Stimulated activated naive CD8-positive, alpha-beta T cell treated with anti-CD3 and anti-CD28 coated beads, Interleukin-15, Interleukin-2, amounts not matched to agents 100 ng/mL and 50 ng/mL, for 24 hours (primary cell): ENCODE measurements around the gene ACAP1.

ENCODE experiments used
- H3K27ac Mint-ChIP-seq: one replicate; pipeline ENCODE4 v1.8.0; 2021; ENCODE audit warnings: mild to moderate bottlenecking, mixed read lengths
- H3K27me3 Mint-ChIP-seq: one replicate; pipeline ENCODE4 v1.8.0; 2021; ENCODE audit warnings: mixed read lengths
- H3K36me3 Mint-ChIP-seq: one replicate; pipeline ENCODE4 v1.8.0; 2021; ENCODE audit warnings: low read depth, mixed read lengths
- H3K4me1 Mint-ChIP-seq: one replicate; pipeline ENCODE4 v1.8.0; 2021; ENCODE audit warnings: low read depth, mixed read lengths
- H3K4me3 Mint-ChIP-seq: one replicate; pipeline ENCODE4 v1.8.0; 2021; ENCODE audit warnings: mild to moderate bottlenecking, mixed read lengths
- H3K9me3 Mint-ChIP-seq: one replicate; pipeline ENCODE4 v1.8.0; 2021; ENCODE audit warnings: mixed read lengths

Gene ACAP1, protein sequence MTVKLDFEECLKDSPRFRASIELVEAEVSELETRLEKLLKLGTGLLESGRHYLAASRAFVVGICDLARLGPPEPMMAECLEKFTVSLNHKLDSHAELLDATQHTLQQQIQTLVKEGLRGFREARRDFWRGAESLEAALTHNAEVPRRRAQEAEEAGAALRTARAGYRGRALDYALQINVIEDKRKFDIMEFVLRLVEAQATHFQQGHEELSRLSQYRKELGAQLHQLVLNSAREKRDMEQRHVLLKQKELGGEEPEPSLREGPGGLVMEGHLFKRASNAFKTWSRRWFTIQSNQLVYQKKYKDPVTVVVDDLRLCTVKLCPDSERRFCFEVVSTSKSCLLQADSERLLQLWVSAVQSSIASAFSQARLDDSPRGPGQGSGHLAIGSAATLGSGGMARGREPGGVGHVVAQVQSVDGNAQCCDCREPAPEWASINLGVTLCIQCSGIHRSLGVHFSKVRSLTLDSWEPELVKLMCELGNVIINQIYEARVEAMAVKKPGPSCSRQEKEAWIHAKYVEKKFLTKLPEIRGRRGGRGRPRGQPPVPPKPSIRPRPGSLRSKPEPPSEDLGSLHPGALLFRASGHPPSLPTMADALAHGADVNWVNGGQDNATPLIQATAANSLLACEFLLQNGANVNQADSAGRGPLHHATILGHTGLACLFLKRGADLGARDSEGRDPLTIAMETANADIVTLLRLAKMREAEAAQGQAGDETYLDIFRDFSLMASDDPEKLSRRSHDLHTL

DNA sequence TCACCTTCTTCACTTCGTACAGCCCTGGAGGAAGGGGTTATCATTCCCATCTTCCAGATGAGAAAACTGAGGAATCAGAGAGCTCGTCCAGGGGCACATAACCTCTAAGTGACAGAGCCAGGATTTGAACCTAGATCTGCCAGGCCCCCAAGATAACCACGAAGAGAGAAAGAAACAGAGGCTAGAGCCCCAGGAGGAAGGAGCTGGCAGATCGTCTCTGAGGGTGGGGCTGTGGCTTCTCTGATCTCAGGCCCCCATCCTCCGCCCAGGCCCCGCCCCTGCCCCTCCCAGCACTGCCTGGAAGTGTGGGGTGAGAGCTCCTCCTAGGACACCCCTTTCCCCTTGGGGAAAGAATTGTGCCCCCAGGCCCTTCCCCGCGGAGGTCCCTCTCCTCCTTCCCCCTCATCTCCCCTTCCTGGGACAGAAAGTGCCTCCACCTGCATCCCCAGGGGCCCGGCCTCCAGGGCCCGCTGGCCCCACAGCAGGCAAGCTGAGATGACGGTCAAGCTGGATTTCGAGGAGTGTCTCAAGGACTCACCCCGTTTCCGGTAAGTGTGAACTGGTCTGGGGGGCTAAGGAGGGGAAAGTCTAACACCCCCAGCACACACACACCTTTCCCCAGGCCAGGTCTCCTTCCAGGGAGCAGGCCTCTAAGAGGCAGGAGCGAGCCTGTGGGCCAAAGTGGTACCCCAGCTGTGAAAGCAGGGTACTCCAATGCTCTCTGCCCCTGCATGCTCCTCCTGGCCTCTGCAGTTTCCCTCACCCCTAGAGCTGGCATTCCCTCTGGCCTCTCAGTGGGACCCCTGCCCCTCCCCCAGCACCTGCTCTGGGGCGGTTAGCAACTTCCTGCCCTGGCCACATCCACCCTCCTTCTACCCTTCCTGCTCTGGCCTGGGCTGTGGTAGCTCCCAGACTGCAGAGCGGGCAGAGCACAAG, at the start of gene ACAP1:
ACAP1 (plus strand) TSS at position 290 of the 936 bp plus-strand sequence; CDS start at position 496, 206 bp downstream.
- Mint-ChIP-seq H3K4me3 (peak within 1 kb of the TSS; percentile 93), H3K4me1 (peaks cover 55% of the 10 kb centered on the region), H3K27ac (peak within 1 kb of the TSS; percentile 94), H3K27me3 (no peaks in the 10 kb centered on the region), H3K36me3 (peaks cover 26% of the 10 kb centered on the region), H3K9me3 (no peaks in the 10 kb centered on the region)

DNA sequence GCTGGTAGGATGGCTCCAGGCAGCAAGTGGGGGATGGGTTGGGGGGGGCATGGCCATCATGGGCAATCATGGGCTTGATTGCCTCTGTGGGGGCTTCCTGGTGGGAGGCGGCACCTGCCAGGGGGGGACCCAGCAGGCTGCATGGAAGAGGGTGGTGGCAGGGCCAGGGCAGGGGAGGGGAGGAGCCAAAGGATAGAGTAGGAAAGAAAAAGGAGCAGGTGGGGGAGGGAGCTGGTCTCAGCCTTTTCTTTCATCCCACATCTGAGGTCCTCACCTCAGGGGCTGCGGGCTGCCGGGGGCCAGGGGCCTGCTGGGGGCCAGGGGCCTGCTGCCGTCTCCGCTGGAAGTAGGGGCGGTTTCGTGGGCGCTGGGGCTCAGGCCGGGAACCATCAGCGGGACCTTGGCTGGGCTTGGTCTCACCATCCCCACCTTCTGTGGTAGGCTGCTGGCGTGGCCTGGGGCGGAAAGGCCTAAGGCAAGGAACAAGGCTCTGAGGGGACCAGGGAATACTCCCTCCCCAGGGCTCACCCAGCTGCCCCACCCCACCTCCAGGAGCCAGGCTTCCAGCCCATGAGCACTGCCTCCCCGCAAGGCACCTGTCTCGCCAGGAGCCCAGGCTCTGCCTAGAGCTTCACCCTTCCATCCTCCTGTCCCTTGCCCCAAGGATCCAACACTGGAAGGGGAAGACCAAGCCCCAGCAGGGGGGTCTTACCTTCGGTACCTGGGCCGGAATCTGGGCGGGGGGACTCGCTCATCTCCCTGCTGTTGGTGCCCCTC, 46.9 kb upstream of the ACAP1 start:
- H3K9me3 Mint-ChIP-seq = no peaks in the 10 kb centered on the region
- H3K27ac Mint-ChIP-seq = no peak overlapping the region
- peaks cover 6% of the 10 kb centered on the region for H3K4me1 Mint-ChIP-seq
- H3K4me3 Mint-ChIP-seq = no peak overlapping the region
- peaks cover 22% of the 10 kb centered on the region for H3K27me3 Mint-ChIP-seq
- no peaks in the 10 kb centered on the region for H3K36me3 Mint-ChIP-seq

DNA sequence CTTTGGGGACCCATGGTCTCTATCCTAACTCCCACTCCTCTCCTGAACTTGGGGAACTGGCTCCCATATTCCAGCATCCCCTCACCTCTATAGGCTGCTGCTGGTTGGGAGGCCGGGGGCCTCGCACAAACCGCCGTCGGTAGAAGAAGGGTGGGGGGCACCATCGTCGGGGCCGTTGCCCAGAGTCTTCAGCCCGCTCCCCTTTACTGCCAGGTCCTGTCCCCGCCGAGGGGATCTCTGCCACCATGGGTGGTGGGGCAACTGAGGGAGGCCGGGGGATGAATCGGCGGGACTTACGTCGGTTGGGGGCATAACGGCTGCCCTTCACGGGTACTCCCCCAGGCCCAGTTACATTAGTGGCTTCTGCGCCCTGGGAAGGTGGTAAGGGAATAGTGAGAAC, 46.2 kb upstream of the ACAP1 start:
- no peak overlapping the region for H3K4me3 Mint-ChIP-seq
- no peaks in the 10 kb centered on the region for H3K9me3 Mint-ChIP-seq
- peaks cover 10% of the 10 kb centered on the region for H3K4me1 Mint-ChIP-seq
- no peak overlapping the region for H3K27ac Mint-ChIP-seq
- H3K36me3 Mint-ChIP-seq = no peaks in the 10 kb centered on the region
- H3K27me3 Mint-ChIP-seq = peaks cover 26% of the 10 kb centered on the region

DNA sequence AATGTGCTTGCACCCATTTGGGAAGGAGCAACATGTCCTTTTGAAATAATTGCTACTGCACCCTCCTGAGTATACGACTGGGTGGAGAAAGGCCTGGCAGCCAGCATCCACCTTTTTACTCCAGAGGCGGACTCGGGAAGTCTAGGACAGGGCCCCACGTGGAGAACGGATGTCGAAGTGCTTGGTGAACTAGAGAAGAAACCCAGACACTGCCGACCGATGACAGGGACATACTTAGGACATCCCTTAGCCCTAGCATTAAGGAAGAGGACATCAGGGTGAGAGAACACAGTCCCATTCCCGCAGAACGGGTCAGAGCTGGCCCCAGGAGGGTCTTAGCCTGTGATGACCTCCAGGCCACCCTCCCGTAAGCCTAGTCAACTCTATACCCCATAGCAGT, 45.6 kb upstream of the ACAP1 start:
- H3K4me1 Mint-ChIP-seq = peaks cover 14% of the 10 kb centered on the region
- no peaks in the 10 kb centered on the region for H3K9me3 Mint-ChIP-seq
- no peaks in the 10 kb centered on the region for H3K36me3 Mint-ChIP-seq
- no peak overlapping the region for H3K27ac Mint-ChIP-seq
- peaks cover 30% of the 10 kb centered on the region for H3K27me3 Mint-ChIP-seq
- H3K4me3 Mint-ChIP-seq = no peak overlapping the region

DNA sequence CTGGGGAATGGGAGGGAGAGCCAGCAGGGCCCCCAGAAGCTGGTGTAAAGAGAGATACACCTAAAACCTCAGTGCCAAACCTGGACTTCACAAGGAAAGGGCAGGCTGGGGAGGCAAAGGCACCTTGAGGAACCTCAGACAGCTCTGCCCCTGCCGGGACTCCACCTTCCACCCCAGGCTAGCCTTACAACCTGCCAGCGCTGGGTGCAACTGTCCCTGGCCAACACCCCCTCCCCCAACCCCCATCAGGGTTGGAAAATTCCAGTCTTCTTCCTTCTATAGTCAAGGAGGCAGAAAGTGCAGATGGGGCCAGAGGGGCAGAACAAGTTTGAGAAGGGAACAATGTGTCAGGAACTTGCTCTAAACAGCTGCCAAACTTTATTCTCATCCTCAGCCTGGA, 44.1 kb upstream of the ACAP1 start:
- H3K27ac Mint-ChIP-seq = no peak overlapping the region
- H3K4me1 Mint-ChIP-seq = peaks cover 25% of the 10 kb centered on the region
- no peaks in the 10 kb centered on the region for H3K9me3 Mint-ChIP-seq
- H3K27me3 Mint-ChIP-seq = peaks cover 35% of the 10 kb centered on the region
- no peaks in the 10 kb centered on the region for H3K36me3 Mint-ChIP-seq
- H3K4me3 Mint-ChIP-seq = no peak overlapping the region

DNA sequence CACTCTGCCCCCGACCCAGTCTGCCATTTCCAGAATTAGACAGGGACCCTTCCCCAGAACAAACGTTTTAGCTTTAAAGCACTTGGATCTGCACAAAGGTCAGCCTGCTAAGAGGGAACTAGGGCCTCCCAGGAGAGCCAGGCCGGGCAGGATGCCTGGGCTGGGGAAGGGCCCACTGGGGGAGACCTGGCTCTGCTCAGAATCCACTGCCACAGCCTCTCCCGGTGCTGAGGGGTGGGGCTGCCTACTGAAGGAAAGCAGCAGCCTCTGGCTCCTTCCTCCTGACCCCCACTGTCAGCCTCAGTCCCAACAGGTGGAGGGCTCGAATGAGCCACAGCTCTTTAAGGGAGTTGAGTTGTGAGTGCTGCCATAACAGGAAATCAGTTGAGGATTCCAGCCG, 43.6 kb upstream of the ACAP1 start:
- Mint-ChIP-seq H3K27ac (no peak overlapping the region), H3K27me3 (peaks cover 35% of the 10 kb centered on the region), H3K36me3 (no peaks in the 10 kb centered on the region), H3K9me3 (no peaks in the 10 kb centered on the region), H3K4me1 (peaks cover 25% of the 10 kb centered on the region), H3K4me3 (no peak overlapping the region)

DNA sequence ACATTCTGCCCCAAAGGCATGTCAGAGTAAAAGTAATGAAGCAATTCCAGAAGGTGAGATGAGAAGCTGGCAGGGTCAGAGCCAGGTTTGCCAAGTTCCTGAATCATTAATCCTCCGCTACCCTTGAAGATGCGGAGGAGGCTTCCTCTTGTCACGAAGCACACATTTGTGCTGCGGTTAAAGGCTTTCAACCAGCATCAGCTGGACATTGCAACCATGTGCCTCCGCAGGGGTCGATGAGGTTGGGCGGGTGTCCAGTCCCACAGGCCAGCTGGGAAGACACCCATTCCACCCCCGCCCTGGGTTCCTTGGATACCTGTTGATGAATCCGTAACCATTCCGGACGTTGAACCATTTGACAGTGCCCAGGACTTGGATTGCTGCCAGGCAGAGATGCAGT, 43.2 kb upstream of the ACAP1 start:
- Mint-ChIP-seq H3K36me3 (no peaks in the 10 kb centered on the region), H3K4me3 (no peak overlapping the region), H3K4me1 (peaks cover 25% of the 10 kb centered on the region), H3K27me3 (peaks cover 31% of the 10 kb centered on the region), H3K27ac (no peak overlapping the region), H3K9me3 (no peaks in the 10 kb centered on the region)

DNA sequence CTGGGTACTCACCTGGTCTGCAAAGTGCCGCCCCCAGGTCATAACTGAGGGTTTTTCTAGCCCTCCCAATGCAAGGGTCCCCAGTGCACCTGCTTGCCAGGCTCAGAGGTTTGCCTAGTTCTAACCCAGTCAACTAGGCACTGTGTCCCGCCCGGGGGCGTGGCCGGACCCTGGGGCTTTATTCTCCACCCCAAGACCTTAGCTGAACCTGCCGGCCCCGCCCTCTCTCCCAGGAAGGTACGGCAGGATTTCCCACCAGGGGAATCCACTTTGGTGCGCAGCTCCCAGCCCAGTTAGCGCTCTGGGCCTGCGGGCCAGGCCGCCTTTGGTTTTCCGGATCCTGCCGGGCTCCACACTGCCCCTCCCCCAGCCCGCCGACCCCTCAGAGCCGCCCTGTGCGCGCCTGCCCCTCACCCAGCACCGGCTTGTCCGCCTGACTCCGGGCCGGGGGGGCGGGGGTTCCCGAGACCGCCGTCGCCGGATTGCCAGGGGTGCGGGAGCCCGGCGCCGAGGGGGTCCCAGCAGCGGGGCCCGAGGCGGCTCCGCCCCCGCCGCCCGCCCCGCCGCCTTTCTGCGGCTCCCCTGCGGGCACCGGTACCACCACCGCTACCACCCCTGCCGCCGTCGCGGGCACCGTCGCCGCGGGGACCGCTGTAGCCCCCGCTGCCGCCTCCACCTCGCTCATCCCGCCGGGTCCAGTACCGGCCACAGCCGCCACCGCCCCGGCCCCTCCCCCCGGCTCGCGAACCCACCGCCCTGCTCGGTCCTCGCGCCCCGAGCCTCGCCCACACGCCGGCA, 42.3 kb upstream of the ACAP1 start:
- Mint-ChIP-seq H3K9me3 (no peaks in the 10 kb centered on the region), H3K36me3 (no peaks in the 10 kb centered on the region), H3K4me3 (peak overlapping the region; percentile 41), H3K4me1 (peaks cover 25% of the 10 kb centered on the region), H3K27ac (peak overlapping the region; percentile 49), H3K27me3 (peaks cover 31% of the 10 kb centered on the region)

DNA sequence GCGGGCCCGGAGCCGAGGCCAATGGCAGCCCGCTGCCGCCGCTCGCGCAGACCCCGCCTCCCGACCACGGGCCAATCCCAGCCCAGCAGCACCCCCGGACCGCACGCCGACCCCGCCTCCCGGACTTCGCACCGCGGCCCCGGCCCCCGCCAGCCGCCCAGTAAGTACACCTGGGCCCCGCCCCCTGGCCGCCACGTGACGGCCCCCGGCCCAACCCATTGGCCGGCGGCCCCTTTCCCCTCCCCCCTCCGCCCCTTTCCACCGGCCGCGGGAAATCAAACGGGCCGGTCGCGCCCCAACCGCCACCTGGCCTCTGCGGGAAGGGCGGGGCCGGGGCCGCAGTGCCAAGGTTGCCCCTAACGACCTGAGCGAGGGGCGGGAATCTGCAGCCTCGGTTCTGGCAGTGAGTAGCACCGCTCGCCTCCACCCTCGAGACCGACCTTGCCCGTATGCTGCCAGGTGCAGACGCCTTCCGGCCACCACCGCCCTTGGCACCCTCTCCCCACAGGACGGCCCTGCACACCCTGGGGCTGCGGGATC, 41.6 kb upstream of the ACAP1 start, which contains the start of gene YBX2:
YBX2 (minus strand) TSS at position 26 of the 540 bp plus-strand sequence. CDS start 139 bp downstream, outside the sequence.
- Mint-ChIP-seq H3K27ac (peak within 1 kb of the TSS; percentile 49), H3K27me3 (peaks cover 31% of the 10 kb centered on the region), H3K36me3 (no peaks in the 10 kb centered on the region)

DNA sequence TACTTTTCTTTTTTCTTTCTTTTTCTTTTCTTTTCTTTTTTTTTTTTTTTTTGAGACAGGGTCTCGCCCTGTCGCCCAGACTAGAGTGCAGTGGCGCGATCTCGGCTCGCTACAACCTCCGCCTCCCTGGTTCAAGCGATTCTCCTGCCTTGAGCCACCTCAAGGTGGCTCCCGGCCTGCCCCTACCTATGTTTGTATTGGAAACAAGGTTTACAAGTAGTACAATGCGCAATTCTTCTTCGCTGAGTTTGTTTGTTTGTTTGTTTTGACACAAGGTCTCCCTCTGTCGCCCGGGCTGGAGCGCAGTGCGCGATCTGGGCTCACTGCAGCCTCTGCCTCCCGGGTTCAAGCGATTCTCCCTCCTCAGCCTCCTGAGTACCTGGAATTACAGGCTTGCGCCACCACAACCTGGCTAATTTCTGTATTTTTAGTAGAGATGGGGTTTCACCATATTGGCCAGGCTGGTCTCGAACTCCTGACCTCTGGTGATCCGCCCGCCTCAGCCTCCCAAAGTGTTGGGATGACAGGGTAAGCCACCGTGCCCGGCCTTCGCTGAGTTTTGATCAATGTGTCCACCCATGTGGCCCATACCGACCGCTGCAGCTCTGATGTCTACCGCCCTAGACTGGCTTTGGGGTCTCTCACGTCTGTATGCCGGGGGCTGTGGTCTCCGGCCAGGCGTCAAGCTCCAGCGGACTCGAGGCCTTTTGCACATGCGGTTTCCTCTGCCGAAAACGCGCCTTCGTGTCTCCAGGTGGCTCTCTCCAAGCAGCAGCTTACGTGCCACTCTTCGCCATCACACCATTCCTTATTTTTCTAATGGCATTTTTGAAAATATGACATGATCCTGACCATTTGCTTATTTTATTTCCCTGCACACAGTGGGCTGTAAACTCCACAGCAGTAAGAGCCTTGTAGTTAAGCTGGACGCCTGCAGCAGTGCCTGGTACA, 40.8 kb upstream of the ACAP1 start:
- Mint-ChIP-seq H3K36me3 (no peaks in the 10 kb centered on the region), H3K27ac (no peak overlapping the region), H3K4me1 (peaks cover 25% of the 10 kb centered on the region), H3K9me3 (no peaks in the 10 kb centered on the region), H3K27me3 (peaks cover 31% of the 10 kb centered on the region), H3K4me3 (peak overlapping the region; percentile 73)

More for the DNA sequence above, 41.6 kb upstream of the ACAP1 start, which contains the start of gene YBX2:
- H3K9me3 Mint-ChIP-seq = no peaks in the 10 kb centered on the region
- H3K4me3 Mint-ChIP-seq = peak within 1 kb of the TSS; percentile 73
- H3K4me1 Mint-ChIP-seq = peaks cover 25% of the 10 kb centered on the region

DNA sequence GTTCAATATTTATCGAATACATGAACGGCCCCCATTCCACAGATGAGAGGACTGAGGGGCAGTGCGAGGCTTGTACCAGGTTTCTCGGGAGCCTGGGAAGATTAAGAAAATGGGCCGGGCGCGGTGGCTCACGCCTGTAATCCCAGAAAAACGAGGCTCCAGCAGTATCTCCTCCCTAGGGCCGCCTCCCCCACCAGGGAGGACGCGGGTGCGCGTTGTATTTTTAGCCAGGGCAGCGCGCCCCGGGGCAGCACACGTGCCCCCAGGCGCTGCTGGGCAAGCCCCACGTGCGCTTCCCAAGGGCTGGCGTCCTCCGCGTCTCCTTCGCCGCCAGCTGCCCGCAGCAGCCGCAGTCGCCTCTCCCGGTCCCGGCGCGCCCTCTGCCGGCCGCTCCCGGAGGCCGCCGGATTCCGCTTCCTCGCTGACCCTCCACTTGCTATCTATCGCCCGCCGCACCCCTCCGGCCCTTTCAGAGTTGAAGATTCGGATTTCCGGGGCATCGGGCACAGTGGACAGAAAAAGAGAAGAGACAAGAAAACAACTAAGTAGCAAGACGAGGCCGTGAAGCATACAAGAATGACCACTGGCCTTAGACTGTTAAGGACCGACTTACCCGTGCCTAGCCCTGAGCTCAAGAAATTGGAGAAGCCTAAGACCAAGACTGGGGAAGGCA, 40.0 kb upstream of the ACAP1 start:
- Mint-ChIP-seq H3K4me1 (peaks cover 25% of the 10 kb centered on the region), H3K27ac (no peak overlapping the region), H3K4me3 (peak overlapping the region; percentile 45), H3K9me3 (no peaks in the 10 kb centered on the region), H3K27me3 (peaks cover 31% of the 10 kb centered on the region), H3K36me3 (no peaks in the 10 kb centered on the region)

DNA sequence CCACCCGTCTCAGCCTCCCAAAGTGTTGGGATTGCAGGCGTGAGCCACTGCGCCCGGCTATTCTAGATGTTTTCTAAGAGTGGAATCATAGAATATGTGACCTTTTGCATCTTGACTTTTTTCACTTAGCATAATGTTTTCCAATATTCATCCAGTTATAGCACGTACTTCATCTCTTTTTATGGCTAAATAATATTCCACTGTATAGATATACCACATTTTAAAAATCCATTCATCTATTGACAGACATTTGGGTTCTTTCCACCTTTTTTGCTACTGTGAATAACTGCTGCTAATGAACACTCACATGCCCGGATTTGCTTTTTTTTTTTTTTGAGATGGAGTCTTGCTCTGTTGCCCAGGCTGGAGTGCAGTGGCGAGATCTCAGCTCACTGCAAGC, 32.1 kb upstream of the ACAP1 start:
- H3K36me3 Mint-ChIP-seq = peaks cover 14% of the 10 kb centered on the region
- H3K4me1 Mint-ChIP-seq = peaks cover 17% of the 10 kb centered on the region
- H3K4me3 Mint-ChIP-seq = no peak overlapping the region
- no peak overlapping the region for H3K27ac Mint-ChIP-seq
- H3K9me3 Mint-ChIP-seq = no peaks in the 10 kb centered on the region
- peaks cover 4% of the 10 kb centered on the region for H3K27me3 Mint-ChIP-seq
